Parathyroid adenoma (tissue), 2 donors: ENCODE measurements around the gene STAG2.

ENCODE experiments used
- H2AFZ ChIP-seq: fragments of 300-600 bp; sonication (generic); one replicate; pipeline ENCODE4 v1.7.0; 2017; ENCODE audit warnings: antibody characterized with exemption, mild to moderate bottlenecking
- H3K27ac ChIP-seq: fragments of 300-600 bp; sonication (generic); one replicate; pipeline ENCODE4 v1.7.0; 2017
- H3K27me3 ChIP-seq: fragments of 300-600 bp; sonication (generic); one replicate; pipeline ENCODE4 v1.7.0; 2017; ENCODE audit warnings: low read length; ENCODE audit not compliant: control insufficient read depth, insufficient read depth
- H3K36me3 ChIP-seq: fragments of 300-600 bp; sonication (generic); one replicate; pipeline ENCODE4 v1.7.0; 2017; ENCODE audit warnings: low read length; ENCODE audit not compliant: control insufficient read depth, insufficient read depth
- H3K4me1 ChIP-seq: fragments of 300-600 bp; sonication (generic); one replicate; pipeline ENCODE4 v1.7.0; 2017; ENCODE audit warnings: control low read depth
- H3K4me2 ChIP-seq: fragments of 300-600 bp; sonication (generic); one replicate; pipeline ENCODE4 v1.7.0; 2017; ENCODE audit warnings: low read length
- H3K4me3 ChIP-seq: fragments of 300-600 bp; sonication (generic); one replicate; pipeline ENCODE4 v1.7.0; 2017; ENCODE audit warnings: low read depth, low read length
- H3K79me2 ChIP-seq: fragments of 300-600 bp; sonication (generic); one replicate; pipeline ENCODE4 v1.7.0; 2017; ENCODE audit warnings: control low read depth
- H3K9ac ChIP-seq: fragments of 300-600 bp; sonication (generic); one replicate; pipeline ENCODE4 v1.7.0; 2017; ENCODE audit warnings: mild to moderate bottlenecking
- H3K9me3 ChIP-seq: fragments of 300-600 bp; sonication (generic); one replicate; pipeline ENCODE4 v1.7.0; 2017; ENCODE audit warnings: low read length; ENCODE audit not compliant: control insufficient read depth
- CTCF ChIP-seq: fragments of 300-600 bp; sonication (generic); IDR thresholded peaks from one replicate; pipeline ENCODE4 v1.7.0; 2017; ENCODE audit warnings: antibody characterized with exemption, mild to moderate bottlenecking
- donor health status: primary hyperparathyroidism.

Gene STAG2

GRCh38 chrX:124085063-124085462 lies 123.6 kb downstream of the STAG2 start:
- no peak overlapping the region for H3K9ac ChIP-seq
- H3K4me1 ChIP-seq: no peaks in the 10 kb centered on the region
- no peaks in the 10 kb centered on the region for H3K9me3 ChIP-seq
- H3K79me2 ChIP-seq: no peaks in the 10 kb centered on the region
- H3K27me3 ChIP-seq: no peaks in the 10 kb centered on the region
- no peak overlapping the region for H3K4me3 ChIP-seq
- H3K27ac ChIP-seq: no peak overlapping the region
- H2AFZ ChIP-seq: no peak overlapping the region
- TF ChIP-seq CTCF: no peak
- H3K36me3 ChIP-seq: no peaks in the 10 kb centered on the region
- H3K4me2 ChIP-seq: no peak overlapping the region

GRCh38 chrX:124086411-124086810 lies 124.9 kb downstream of the STAG2 start:
- H3K9me3 ChIP-seq: no peaks in the 10 kb centered on the region
- H3K27ac ChIP-seq: no peak overlapping the region
- no peak for TF ChIP-seq CTCF
- H2AFZ ChIP-seq: no peak overlapping the region
- H3K9ac ChIP-seq: no peak overlapping the region
- H3K4me3 ChIP-seq: no peak overlapping the region
- no peaks in the 10 kb centered on the region for H3K36me3 ChIP-seq
- no peaks in the 10 kb centered on the region for H3K4me1 ChIP-seq
- no peak overlapping the region for H3K4me2 ChIP-seq
- H3K27me3 ChIP-seq: no peaks in the 10 kb centered on the region
- H3K79me2 ChIP-seq: no peaks in the 10 kb centered on the region

- H3K79me2 ChIP-seq: no peaks in the 10 kb centered on the region
- H3K4me2 ChIP-seq: no peak overlapping the region
- no peak overlapping the region for H2AFZ ChIP-seq
- no peak overlapping the region for H3K27ac ChIP-seq
- H3K4me1 ChIP-seq: no peaks in the 10 kb centered on the region
- H3K27me3 ChIP-seq: no peaks in the 10 kb centered on the region
- no peaks in the 10 kb centered on the region for H3K9me3 ChIP-seq
- TF ChIP-seq CTCF: no peak
- H3K36me3 ChIP-seq: no peaks in the 10 kb centered on the region
- no peak overlapping the region for H3K4me3 ChIP-seq
- H3K9ac ChIP-seq: no peak overlapping the region
These were observed 125.7 kb downstream of the STAG2 start for GRCh38 chrX:124087000-124087746.

- H3K36me3 ChIP-seq: no peaks in the 10 kb centered on the region
These were observed 131.7 kb downstream of the STAG2 start for GRCh38 chrX:124093222-124093621.

More at GRCh38 chrX:124093222-124093621, 131.7 kb downstream of the STAG2 start:
- Histone ChIP-seq H3K27me3 (no peaks in the 10 kb centered on the region), H2AFZ (no peak overlapping the region), H3K4me3 (no peak overlapping the region), H3K27ac (no peak overlapping the region), H3K4me2 (no peak overlapping the region), H3K79me2 (no peaks in the 10 kb centered on the region), H3K9ac (no peak overlapping the region), H3K9me3 (no peaks in the 10 kb centered on the region), H3K4me1 (no peaks in the 10 kb centered on the region)
- TF ChIP-seq CTCF: no peak
